ENCODE data around the gene PTPRE.

PTPRE gene

DNA sequence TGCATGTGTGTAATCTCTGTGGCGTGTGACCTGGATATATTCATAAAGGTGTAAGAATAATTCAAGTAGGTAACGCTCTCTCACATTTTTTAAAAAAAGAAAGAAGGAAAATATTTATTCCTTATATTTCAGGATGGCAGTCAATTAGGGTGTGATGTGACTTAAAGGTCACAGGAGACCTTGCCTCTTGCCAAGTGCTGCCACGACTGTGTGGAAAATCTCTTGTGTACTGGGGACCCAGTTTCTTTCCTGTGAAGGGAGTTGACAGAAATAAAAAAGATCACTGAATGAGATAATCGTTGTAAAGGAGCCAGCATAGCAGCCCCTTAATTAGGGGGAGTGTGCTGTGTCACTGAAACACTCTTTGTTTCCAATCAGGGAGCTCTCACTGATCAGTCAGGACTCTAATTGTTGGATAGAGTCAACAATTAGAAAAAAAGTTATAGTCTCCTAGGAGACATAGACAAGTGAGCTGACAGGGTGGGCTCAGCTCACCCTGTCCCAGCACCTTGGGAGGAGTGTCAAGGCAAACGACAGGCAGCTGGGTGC, 31.1 kb downstream of the PTPRE start:
- Histone ChIP-seq H3K36me3 (ENCODE audit: control insufficient read depth in 5 of 5, insufficient read depth in 5 of 5, low read length in 5 of 5) (peaks cover 0 to 6% (median 3%) of the 10 kb centered on the region in 5 donors), H3K9ac (ENCODE audit: low read length in 5 of 5) (no peak overlapping the region)

DNA sequence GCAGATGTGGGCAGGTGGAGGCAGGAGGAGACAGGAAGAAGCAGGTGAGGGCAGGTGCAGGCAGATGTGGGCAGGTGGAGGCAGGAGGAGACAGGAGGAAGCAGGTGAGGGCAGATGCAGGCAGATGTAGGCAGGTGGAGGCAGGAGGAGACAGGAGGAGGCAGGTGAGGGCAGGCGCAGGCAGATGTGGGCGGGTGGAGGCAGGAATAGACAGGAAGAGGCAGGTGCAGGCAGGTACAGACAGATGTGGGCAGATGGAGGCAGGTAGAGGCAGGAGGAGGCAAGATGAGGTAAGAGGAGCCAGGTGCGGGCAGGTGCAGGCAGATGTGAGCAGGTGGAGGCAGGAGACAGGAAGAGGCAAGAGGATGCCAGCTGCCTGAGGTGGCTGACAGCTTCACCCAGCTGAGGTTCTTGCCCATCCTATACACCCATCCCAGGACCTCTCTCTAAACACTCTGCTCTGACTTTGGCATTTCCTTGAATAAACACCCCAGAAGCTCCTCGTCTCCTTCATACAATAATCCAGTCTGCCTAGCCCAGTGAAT, 33.0 kb downstream of the PTPRE start:
- Histone ChIP-seq H3K4me1 (ENCODE audit: control insufficient read depth in 5 of 5, insufficient read depth in 5 of 5, low read length in 5 of 5) (peaks cover 0 to 5% (median 0%) of the 10 kb centered on the region in 5 donors), H3K27me3 (ENCODE audit: control insufficient read depth in 5 of 5, insufficient read depth in 4 of 5, low read length in 5 of 5) (peaks cover 0 to 3% (median 0%) of the 10 kb centered on the region in 5 donors), H3K4me3 (ENCODE audit: low read depth in 1 of 5, low read length in 5 of 5) (no peak overlapping the region), H3K27ac (ENCODE audit: low read depth, low read length) (no peak overlapping the region), H3K36me3 (ENCODE audit: control insufficient read depth in 5 of 5, insufficient read depth in 5 of 5, low read length in 5 of 5) (peaks cover 0 to 2% (median 0%) of the 10 kb centered on the region in 5 donors), H3K9ac (ENCODE audit: low read length in 5 of 5) (no peak overlapping the region), H3K9me3 (ENCODE audit: control insufficient read depth in 5 of 5, low read length in 5 of 5) (no peaks in the 10 kb centered on the region)

More for the DNA sequence above, 31.1 kb downstream of the PTPRE start:
- Histone ChIP-seq H3K27ac (ENCODE audit: low read depth, low read length) (no peak overlapping the region), H3K27me3 (ENCODE audit: control insufficient read depth in 5 of 5, insufficient read depth in 4 of 5, low read length in 5 of 5) (peaks cover 0 to 3% (median 0%) of the 10 kb centered on the region in 5 donors), H3K9me3 (ENCODE audit: control insufficient read depth in 5 of 5, low read length in 5 of 5) (peaks cover 0 to under 1% (median 0%) of the 10 kb centered on the region in 5 donors), H3K4me3 (ENCODE audit: low read depth in 1 of 5, low read length in 5 of 5) (no peak overlapping the region), H3K4me1 (ENCODE audit: control insufficient read depth in 5 of 5, insufficient read depth in 5 of 5, low read length in 5 of 5) (no peaks in the 10 kb centered on the region)

DNA sequence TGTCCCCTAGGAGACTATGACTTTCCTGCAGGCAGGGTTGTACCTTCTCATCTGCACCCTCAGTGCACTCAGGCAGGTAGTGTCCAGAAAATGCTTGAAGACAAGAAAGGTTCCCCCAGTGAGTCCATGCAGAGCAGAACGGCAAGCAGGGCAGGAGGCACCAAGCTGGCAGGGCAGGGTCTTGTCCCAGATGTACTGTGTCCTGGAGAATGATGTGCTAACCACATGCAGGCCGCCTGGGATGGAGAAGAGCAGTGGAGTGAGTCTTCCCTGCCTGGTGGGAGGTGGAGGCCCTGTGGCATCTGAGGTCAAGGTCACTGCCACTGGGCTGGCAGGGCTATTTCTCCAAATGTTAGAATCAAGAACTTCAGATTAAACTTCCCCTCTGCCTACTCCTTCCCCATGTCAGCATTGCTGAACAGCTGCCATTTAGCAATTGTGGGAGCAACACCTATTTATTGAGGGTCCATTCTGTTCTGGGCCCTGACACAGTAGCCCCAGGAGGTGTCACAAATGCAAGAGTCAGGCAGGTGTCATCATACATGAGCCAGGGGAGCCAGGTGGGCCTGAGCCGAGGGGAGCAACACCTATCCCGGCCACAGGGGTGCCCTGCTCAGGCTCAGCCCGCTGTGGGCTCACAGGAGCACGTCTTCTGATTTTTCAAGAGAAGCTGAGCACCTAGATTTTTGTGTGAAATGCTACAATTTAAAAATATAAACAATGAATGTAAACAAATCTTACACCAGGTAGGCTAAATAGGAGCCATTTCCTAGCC, 34.1 kb downstream of the PTPRE start:
- H3K4me3 ChIP-seq (ENCODE audit: low read depth in 1 of 5, low read length in 5 of 5) = no peak overlapping the region
- no peaks in the 10 kb centered on the region for H3K9me3 ChIP-seq (ENCODE audit: control insufficient read depth in 5 of 5, low read length in 5 of 5)
- no peaks in the 10 kb centered on the region for H3K36me3 ChIP-seq (ENCODE audit: control insufficient read depth in 5 of 5, insufficient read depth in 5 of 5, low read length in 5 of 5)
- peaks cover 0 to 3% (median 0%) of the 10 kb centered on the region in 5 donors for H3K27me3 ChIP-seq (ENCODE audit: control insufficient read depth in 5 of 5, insufficient read depth in 4 of 5, low read length in 5 of 5)
- H3K9ac ChIP-seq (ENCODE audit: low read length in 5 of 5) = no peak overlapping the region
- H3K4me1 ChIP-seq (ENCODE audit: control insufficient read depth in 5 of 5, insufficient read depth in 5 of 5, low read length in 5 of 5) = peaks cover 0 to 17% (median 8%) of the 10 kb centered on the region in 5 donors
- H3K27ac ChIP-seq (ENCODE audit: low read depth, low read length) = no peak overlapping the region

- H3K4me3 ChIP-seq (ENCODE audit: low read depth in 1 of 5, low read length in 5 of 5) = no peak overlapping the region
- peaks cover 0 to 3% (median 0%) of the 10 kb centered on the region in 5 donors for H3K27me3 ChIP-seq (ENCODE audit: control insufficient read depth in 5 of 5, insufficient read depth in 4 of 5, low read length in 5 of 5)
- H3K9ac ChIP-seq (ENCODE audit: low read length in 5 of 5) = no peak overlapping the region
- H3K36me3 ChIP-seq (ENCODE audit: control insufficient read depth in 5 of 5, insufficient read depth in 5 of 5, low read length in 5 of 5) = no peaks in the 10 kb centered on the region
- peaks cover 0 to 24% (median 8%) of the 10 kb centered on the region in 5 donors for H3K4me1 ChIP-seq (ENCODE audit: control insufficient read depth in 5 of 5, insufficient read depth in 5 of 5, low read length in 5 of 5)
- H3K9me3 ChIP-seq (ENCODE audit: control insufficient read depth in 5 of 5, low read length in 5 of 5) = no peaks in the 10 kb centered on the region
- no peak overlapping the region for H3K27ac ChIP-seq (ENCODE audit: low read depth, low read length)
Measured at GRCh38 chr10:127942811-127943210, 35.9 kb downstream of the PTPRE start.

GRCh38 chr10:127943336-127943910, 36.5 kb downstream of the PTPRE start:
- no peak overlapping the region for H3K27ac ChIP-seq (ENCODE audit: low read depth, low read length)
- H3K9me3 ChIP-seq (ENCODE audit: control insufficient read depth in 5 of 5, low read length in 5 of 5) = no peaks in the 10 kb centered on the region
- no peaks in the 10 kb centered on the region for H3K36me3 ChIP-seq (ENCODE audit: control insufficient read depth in 5 of 5, insufficient read depth in 5 of 5, low read length in 5 of 5)
- no peak overlapping the region for H3K9ac ChIP-seq (ENCODE audit: low read length in 5 of 5)
- H3K4me1 ChIP-seq (ENCODE audit: control insufficient read depth in 5 of 5, insufficient read depth in 5 of 5, low read length in 5 of 5) = peaks cover 0 to 24% (median 8%) of the 10 kb centered on the region in 5 donors
- peaks cover 0 to 3% (median 0%) of the 10 kb centered on the region in 5 donors for H3K27me3 ChIP-seq (ENCODE audit: control insufficient read depth in 5 of 5, insufficient read depth in 4 of 5, low read length in 5 of 5)
- no peak overlapping the region for H3K4me3 ChIP-seq (ENCODE audit: low read depth in 1 of 5, low read length in 5 of 5)

DNA sequence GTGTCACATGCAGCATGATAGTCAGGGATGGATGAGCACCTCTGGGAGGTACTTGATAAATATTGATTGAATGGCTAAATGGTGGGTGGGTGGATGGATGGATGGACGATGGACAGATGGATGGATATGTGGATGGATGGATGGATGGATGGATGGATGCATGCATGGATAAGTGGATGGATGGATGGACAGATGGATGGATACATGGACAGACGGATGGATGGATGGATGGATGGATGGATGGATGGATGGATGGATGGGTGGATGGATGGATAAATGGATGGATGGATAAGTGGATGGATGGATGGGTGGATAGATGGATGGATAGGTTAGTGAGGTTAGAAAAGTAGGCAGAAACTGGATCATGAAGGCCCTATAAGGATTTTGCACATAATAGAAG, 37.4 kb downstream of the PTPRE start:
- peaks cover 0 to 31% (median 8%) of the 10 kb centered on the region in 5 donors for H3K4me1 ChIP-seq (ENCODE audit: control insufficient read depth in 5 of 5, insufficient read depth in 5 of 5, low read length in 5 of 5)
- H3K36me3 ChIP-seq (ENCODE audit: control insufficient read depth in 5 of 5, insufficient read depth in 5 of 5, low read length in 5 of 5) = no peaks in the 10 kb centered on the region
- no peak overlapping the region for H3K9ac ChIP-seq (ENCODE audit: low read length in 5 of 5)
- H3K27ac ChIP-seq (ENCODE audit: low read depth, low read length) = no peak overlapping the region
- H3K27me3 ChIP-seq (ENCODE audit: control insufficient read depth in 5 of 5, insufficient read depth in 4 of 5, low read length in 5 of 5) = peaks cover 0 to 3% (median 0%) of the 10 kb centered on the region in 5 donors
- H3K4me3 ChIP-seq (ENCODE audit: low read depth in 1 of 5, low read length in 5 of 5) = no peak overlapping the region
- no peaks in the 10 kb centered on the region for H3K9me3 ChIP-seq (ENCODE audit: control insufficient read depth in 5 of 5, low read length in 5 of 5)

DNA sequence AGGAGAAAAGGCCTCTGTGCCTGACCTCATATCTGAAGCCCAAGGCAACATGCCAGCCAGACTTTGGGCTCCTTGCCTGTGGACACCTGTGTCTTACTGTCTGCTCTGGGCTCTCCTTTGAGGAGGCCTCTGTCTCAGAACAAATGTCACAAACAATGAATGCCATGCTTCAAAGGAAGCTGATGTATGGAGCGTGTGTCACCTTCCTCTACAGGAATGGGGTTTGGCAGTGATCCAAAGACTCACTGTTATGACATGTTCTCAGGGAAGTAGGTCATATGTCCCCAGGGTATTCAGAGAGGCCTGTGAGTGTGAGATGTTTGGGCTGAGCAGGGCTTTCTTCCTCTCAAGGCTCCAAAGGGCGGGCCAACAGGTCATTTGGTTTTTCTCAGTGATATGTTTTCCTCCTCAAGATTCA, 38.4 kb downstream of the PTPRE start:
- Histone ChIP-seq H3K4me3 (ENCODE audit: low read depth in 1 of 5, low read length in 5 of 5) (no peak overlapping the region), H3K27me3 (ENCODE audit: control insufficient read depth in 5 of 5, insufficient read depth in 4 of 5, low read length in 5 of 5) (no peaks in the 10 kb centered on the region), H3K36me3 (ENCODE audit: control insufficient read depth in 5 of 5, insufficient read depth in 5 of 5, low read length in 5 of 5) (no peaks in the 10 kb centered on the region), H3K27ac (ENCODE audit: low read depth, low read length) (no peak overlapping the region), H3K9ac (ENCODE audit: low read length in 5 of 5) (no peak overlapping the region), H3K9me3 (ENCODE audit: control insufficient read depth in 5 of 5, low read length in 5 of 5) (no peaks in the 10 kb centered on the region), H3K4me1 (ENCODE audit: control insufficient read depth in 5 of 5, insufficient read depth in 5 of 5, low read length in 5 of 5) (peaks cover 0 to 31% (median 8%) of the 10 kb centered on the region in 5 donors)

DNA sequence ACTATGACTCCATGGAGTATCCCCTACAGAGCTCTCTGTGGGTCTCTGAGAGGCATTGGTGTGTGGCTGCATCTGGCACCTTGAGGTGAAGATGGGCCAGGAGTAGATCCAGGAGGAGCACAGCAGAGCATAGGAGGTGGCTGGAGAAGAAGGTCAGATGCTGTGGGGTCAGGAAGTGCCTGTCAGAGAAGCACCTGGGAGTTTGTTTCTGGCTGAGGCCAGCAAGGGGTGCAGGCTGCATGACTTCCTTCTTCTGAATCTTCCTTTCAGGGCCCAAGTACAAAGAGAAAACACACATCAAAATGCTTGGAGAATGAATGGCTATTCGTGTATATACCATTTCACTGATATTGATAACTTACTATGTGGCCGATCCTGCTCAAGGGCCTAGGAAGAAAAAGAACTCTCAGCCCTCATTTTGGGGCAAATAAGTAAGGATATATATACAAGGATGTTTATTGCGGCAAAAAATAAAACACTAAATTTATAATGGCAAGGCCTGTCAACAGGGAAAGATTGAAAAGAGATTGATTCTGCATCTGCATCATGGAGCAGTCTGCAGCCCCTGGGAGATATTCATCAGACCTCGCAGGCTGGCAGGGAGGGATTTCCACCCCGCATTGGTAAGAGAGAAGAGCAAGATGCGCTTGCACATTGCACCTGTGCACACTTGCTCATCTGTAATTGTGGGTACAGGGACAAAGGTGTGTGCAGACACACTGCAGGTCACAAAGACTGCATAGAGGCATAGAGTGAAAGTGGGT, 39.2 kb downstream of the PTPRE start:
- Histone ChIP-seq H3K27me3 (ENCODE audit: control insufficient read depth in 5 of 5, insufficient read depth in 4 of 5, low read length in 5 of 5) (no peaks in the 10 kb centered on the region), H3K4me3 (ENCODE audit: low read depth in 1 of 5, low read length in 5 of 5) (no peak overlapping the region), H3K36me3 (ENCODE audit: control insufficient read depth in 5 of 5, insufficient read depth in 5 of 5, low read length in 5 of 5) (no peaks in the 10 kb centered on the region), H3K4me1 (ENCODE audit: control insufficient read depth in 5 of 5, insufficient read depth in 5 of 5, low read length in 5 of 5) (peaks cover 0 to 31% (median 8%) of the 10 kb centered on the region in 5 donors), H3K9ac (ENCODE audit: low read length in 5 of 5) (peak overlapping the region in 1 of 5 donors; percentile 9), H3K9me3 (ENCODE audit: control insufficient read depth in 5 of 5, low read length in 5 of 5) (no peaks in the 10 kb centered on the region), H3K27ac (ENCODE audit: low read depth, low read length) (peak overlapping the region; percentile 7)

DNA sequence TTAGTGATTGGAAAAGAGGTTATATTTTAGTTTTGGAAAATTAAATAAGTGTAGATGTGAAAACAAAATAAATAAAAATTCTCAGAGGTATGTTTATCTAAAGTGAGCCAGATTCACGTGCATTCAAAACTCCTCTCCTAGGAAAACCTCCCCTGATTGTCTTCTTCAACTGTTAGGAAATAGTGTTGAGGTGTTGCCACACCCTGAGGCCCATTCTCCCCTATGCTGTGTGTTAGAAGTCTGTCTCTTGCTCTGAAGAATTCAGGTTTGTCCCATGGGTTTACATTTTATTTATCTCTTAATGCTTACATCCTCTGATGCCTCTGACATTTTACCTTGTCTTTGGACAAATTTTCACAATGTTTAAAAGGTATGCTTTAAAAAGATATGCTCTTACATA, 40.3 kb downstream of the PTPRE start:
- H3K4me3 ChIP-seq (ENCODE audit: low read depth in 1 of 5, low read length in 5 of 5) = no peak overlapping the region
- no peaks in the 10 kb centered on the region for H3K36me3 ChIP-seq (ENCODE audit: control insufficient read depth in 5 of 5, insufficient read depth in 5 of 5, low read length in 5 of 5)
- no peak overlapping the region for H3K27ac ChIP-seq (ENCODE audit: low read depth, low read length)
- peaks cover 0 to 31% (median 8%) of the 10 kb centered on the region in 5 donors for H3K4me1 ChIP-seq (ENCODE audit: control insufficient read depth in 5 of 5, insufficient read depth in 5 of 5, low read length in 5 of 5)
- H3K27me3 ChIP-seq (ENCODE audit: control insufficient read depth in 5 of 5, insufficient read depth in 4 of 5, low read length in 5 of 5) = no peaks in the 10 kb centered on the region
- no peaks in the 10 kb centered on the region for H3K9me3 ChIP-seq (ENCODE audit: control insufficient read depth in 5 of 5, low read length in 5 of 5)
- no peak overlapping the region for H3K9ac ChIP-seq (ENCODE audit: low read length in 5 of 5)
